HG03460 (cell line): ENCODE data around the gene PCDH9.

Source experiments
- ATAC-seq: cut with Tn5 transposase; IDR thresholded peaks from one replicate; pipeline ENCODE4 v1.9.1; 2021; ENCODE audit not compliant: unreplicated experiment

Gene PCDH9

DNA sequence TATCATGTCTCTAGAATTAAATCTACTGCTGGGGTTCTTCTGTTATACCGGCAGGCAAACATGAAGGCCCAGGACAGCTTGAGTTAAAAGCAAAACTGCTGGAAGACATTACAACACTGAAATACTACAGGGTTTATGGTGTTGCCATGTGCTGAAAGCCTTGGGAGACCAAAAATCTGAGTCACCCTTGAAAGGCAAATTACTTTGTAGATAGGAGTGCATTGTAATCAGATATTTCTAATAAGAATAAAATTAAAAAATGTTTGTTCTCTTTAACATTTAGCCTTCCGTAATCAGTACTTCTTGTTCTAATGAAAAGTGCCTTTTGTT is 181.3 kb downstream of the PCDH9 start:
- ATAC-seq: no peak

DNA sequence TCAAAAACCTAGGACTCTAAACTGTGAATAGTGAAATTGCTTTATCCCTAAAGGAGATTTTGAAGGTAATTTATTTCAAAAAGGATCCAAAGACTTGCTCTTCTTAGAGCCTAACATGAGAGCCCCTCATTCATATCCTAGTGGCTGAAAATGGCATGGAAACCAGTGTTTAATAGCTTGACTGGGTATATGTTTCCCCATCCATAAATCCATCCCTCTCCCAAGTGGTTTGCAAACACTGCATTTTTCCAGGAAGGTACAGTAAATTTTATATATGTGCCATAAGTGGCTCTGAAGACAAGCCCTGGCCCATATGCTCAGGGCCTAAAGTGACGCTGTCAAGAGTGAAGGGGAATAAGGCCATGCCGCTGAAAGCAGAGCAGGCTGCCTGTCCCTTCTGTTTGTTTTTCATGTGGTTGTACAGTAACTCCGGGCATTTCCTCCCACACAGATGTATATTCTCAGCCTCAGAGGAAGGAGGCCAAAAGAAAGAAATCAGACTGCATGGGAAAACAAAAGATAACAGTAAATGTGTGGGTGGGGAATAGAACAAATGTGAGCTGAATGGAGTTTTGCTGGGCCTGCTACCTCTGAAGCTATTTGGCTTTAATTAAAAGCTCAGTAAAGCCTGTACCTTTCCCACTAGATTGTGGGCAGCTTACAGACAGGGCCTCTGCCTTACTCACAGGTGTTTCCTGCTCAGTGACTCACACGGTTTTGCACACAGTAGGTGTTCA is 181.9 kb downstream of the PCDH9 start:
- ATAC-seq: peak; percentile 82

DNA sequence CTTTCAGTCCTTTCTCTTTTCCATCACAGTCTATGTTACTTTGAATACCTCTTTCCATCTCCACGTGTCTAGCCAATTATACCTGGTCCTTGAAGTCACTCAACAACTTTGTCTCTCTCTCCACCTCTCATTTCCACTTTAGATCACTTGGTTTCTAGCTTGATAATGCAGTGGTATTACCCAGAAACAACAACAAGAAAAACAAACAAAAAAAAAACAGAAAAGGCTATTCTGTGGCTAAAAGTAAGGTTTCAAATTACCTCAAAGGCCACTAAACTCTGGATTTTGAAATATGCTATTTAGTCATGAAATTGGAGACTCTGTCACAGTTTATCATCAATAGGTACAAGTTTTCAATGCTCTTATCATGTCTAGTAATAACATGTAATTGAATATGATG is 184.8 kb downstream of the PCDH9 start:
- ATAC-seq: no peak

DNA sequence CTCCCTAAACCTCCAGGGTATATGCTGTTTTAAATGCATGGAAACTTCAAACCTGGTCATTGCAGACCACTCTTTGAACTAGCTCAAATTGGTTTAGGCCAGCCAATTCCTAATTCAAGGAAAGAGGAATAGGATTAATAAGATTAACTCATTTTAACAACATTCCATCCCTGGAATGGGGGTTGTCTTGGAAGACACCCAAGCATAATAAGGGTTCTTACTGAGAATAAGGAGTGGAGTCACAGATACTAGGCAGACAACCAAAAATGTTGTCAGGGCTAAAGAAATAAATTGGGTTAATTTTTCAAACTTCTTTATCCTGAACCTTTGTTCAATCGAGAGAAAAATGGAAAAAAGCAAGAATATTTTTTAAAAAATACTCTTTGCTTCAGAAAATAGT is 186.2 kb downstream of the PCDH9 start:
- no peak for ATAC-seq

DNA sequence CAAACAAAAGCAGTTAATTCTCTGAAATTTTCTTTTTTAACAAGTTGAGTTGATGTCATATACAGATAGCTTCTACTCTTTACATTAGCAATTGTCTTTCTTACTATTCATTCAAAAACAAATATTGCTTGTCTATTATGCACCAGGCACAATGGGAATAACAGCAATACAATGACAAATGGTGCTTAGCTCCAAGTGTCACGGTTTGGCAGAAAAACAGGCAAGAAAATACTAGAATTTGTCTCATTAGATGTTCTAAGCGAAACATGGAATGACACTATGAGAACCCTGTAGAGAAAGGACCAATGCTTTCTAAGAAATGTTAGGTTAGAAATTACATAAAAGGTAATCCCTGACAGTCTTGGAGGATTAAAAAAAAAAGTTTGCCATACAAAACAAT is 187.6 kb downstream of the PCDH9 start:
- no peak for ATAC-seq

DNA sequence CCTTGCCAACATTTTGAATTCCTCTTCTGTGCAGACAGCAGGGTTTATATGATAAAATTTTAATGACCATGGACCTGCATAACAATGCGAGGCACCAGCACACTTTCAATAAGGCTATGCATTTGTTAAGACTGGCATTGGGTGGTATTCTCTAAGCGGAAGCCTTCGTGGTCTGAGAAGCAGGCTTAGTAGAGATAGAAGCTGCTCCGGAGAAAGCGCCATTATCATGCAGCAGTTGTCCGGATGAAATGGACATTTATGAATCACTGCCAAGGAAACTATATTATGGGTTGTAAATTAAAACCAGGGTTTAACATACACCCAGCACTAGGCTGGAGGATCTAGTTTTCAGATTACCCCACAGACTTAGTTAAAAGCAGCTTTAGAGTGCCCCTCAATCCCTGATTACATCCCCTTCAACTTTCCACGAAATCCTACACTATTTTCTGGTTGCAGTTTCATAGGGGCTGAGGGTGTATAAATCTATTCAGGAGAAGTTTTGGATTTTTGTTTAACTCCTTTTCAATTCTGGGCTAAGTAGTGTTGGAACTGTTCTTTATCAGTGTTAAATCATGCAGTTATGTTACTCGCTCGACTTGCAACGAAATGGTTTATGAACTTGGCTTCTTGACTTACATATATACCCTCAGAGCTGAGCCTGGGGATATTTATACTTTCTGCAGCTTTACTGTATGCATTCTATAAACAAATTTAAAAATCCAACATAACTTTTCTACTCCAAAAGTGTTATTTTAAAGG is 193.3 kb downstream of the PCDH9 start:
- no peak for ATAC-seq

DNA sequence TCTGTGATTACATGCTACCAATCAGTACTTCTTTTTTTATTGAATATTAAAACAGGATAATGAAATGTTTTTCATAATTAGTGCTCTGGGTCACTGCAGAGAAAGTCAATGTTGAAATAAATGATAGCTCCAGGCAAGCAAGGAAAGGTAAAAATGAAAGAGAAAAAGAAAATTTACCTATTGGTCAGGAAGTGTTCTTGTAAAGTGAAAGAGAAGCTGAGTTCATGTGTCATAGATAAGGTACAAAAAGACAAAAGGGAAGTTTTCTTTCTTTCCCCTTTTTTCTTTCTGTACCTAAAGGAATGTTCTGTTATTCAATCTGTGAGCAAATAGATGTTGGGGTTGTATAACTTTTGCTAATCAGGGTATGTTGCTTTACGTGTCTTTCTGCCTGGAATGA is 197.0 kb downstream of the PCDH9 start:
- ATAC-seq: no peak

DNA sequence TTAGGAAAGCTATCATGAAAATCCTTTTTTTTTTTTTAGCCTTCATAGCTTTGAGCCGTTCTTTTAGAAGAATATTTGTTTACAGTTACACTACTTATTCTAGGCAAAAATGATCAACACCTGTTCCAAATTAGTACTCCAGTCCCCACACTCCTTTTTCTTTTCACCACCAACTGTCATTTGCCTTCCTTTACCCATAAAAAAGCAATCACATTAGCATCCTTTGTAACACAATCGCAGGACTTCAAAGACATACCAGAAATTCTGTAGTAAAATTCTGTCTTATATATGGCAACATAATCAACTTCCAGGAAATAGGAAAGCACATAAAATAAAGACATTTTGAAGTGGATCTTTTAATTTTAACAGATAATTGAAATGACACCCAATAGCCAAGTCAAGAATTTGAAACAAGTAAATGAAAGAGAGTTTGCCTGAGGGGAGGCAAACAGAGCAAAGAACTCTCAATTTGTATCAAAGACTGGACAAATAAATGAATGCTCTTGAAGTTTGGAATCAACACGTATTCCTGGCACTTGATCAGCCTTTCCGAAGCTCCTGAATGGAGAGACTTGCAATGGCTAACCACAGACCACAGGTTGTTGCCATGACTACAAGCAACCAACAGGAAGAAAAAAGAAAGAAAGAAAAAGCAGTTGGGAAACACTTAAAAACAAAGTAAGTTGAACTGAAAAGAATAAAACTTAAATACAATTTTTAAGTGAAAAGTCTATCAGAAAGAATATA is 206.8 kb downstream of the PCDH9 start:
- no peak for ATAC-seq

DNA sequence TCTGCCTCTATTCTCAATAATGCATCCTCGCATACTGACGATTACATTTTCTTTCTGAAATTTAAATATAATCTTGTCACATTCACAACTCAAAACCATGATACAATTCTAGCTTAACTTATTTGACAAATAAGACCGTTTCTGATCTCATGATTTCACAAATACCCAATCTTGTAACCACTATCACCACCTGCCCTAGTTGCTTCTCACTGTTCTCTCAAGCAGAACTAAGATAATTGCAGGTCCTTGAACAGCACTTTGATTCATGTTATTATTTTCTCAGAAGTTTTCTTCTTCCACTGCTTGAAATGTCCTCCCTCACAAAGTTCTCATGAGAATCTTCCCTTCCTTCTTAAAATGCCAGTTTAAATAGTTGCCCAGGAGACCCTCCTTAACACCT is 211.4 kb downstream of the PCDH9 start:
- ATAC-seq: no peak

DNA sequence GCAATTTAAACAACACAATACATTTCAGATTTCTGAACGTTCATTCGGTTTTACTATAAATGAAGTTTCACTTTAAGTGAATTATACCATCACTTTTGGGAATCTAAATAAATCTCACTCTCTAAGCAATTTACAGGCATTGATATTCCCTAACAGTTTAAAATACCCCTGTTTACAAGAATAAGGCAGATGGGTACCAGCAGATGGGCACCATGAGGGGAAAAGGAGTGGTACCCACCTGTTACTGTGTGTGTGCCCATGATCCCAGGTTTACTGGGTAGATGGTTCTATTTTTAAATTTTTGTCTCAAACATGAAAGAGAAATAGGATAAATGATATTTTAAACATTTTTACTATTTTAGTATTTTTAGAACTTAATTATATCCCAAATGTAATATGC is 212.9 kb downstream of the PCDH9 start:
- no peak for ATAC-seq

DNA sequence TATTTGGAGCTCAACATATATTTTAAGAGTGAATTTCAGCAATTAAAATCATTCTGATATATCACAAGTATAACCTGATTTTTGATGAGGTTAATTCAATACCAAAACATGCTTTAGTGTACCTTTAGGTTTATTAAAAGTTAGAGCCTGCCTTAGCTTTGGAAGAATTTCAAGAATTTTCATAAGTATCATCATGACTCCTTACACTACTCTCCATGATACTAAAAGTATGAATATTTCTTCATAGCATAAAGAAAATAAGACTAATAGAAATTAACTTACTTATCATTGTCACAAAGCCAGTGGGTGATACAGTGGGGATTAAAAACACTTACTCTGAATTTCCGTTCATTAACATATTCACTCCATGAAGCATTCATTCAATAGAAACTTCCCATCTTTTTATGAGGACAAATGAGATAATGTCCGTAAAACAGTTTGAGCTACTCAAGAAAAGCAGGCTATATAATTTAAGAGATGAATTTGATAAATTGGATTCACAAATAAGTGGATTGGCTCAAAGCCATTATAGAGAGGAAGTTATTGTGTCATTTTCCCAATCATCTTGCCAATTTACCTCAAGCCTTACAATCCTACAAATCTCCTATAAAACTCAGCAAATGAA is 214.0 kb downstream of the PCDH9 start:
- no peak for ATAC-seq

DNA sequence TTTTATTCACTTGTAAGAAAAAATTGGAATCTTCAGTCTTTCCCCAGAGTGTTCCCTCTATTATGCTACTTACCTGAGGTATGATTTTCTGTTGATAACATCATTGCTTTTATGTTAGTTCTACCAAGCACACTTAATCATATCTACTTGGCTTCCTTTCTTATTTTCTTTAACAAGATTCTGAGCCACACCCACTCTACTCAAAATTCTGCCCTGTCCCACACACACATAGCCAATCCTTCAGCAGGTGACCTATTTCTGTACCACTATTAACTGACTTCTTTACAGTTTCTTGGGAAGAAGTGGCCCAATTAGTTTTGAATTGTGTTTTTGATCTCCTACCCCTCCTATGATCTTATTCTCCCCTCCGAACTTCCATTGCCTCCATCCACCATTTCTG is 215.7 kb downstream of the PCDH9 start:
- no peak for ATAC-seq

DNA sequence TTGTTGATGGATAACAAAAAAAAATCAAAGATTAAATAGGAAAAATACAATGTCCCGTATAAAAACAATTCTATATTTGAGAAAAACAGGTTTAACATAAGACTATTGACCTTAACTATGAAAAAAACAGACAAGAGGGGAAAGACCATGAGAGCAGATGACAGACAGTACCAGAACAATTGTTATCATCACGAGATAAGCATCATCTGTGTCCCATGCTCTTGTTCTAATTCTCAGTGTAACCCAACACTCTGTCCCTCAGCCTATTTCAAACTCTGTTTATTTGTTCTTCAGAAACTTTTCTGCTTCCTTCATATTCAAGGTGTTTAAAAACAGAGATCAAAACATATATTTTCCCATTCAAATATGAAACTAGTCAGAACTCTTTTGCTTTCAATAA is 216.4 kb downstream of the PCDH9 start:
- ATAC-seq: no peak

DNA sequence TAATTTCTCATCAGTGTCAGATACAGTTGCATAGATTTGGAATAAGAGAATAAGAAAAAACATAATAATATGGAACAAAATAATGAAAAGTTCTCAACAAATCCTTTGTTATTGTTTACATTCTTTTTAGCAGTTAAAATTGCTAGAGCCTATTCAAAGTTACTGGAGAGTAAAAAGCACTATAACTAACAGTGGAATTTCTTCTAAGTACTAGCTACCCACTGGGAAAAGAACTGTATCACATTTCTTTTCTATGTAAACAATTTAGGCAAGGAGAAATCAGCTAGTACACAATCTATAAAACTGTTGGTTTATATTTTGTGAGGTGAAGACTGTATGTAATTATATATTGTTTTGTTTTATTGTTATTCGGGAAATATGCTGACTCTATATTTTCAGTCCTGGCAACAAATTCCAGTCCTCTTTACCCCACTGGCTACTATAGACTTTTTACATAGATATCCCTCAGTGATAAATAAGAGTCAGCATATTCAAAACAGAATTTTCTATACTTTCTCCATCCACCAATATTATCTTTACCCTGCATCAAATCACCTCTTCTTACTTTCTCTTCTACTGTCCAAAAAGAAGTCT is 222.0 kb downstream of the PCDH9 start:
- ATAC-seq: no peak

DNA sequence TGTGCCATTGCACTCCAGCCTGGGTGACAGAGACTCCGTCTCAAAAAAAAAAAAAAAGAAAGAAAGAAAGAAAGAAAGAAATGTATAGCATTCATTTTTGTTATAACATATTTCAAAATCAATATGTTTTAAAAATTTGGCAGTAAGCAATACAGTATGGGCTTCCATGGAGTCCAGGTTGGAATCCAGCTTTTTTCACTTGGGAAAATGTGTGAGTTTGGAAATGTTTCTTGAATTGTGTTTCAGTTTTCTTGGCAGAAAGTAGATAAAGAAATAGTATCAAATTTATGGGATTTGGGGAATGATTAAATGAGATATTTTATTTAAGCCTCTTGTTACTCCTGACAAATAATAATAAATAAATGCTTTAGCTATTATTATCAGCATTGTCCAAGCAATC is 225.6 kb downstream of the PCDH9 start:
- no peak for ATAC-seq

DNA sequence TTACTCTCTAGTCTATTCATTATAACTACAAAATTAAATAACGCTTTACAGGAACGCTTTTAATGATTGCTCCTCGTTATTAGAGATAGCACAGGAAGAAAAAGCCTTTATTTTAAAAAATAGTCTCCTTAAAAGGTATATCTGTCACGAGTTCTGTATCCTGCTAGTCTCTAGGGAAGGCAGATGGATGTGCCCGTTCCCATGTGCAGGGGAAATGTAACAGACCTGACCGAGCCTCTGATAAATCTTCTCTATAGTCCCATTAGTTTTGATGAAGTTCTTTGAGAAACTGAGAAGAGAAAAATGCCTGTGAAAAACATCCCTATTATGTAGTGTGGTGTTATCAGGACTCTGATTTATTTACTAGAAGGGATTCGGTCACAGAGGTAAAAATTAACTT is 226.4 kb downstream of the PCDH9 start:
- ATAC-seq: no peak

DNA sequence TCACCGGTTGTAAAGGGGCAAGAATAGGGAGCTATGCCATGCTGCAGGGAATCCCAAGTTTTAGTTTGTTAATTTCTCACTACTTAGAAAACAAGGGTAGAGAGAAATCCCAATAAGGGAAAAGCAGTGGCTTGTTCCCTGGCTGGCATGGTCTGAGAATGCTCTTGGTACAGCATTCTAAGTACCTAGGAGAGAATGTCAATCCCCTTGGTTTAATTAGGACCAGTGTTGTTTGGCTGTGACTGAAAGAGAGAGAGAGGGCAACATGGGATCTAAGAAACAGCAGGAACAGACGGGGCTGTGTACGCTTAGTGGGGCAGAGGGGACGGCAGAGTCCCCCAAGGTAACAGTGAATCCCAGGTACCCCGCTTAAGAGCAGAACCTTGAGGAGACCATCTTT is 228.8 kb downstream of the PCDH9 start:
- ATAC-seq: no peak

DNA sequence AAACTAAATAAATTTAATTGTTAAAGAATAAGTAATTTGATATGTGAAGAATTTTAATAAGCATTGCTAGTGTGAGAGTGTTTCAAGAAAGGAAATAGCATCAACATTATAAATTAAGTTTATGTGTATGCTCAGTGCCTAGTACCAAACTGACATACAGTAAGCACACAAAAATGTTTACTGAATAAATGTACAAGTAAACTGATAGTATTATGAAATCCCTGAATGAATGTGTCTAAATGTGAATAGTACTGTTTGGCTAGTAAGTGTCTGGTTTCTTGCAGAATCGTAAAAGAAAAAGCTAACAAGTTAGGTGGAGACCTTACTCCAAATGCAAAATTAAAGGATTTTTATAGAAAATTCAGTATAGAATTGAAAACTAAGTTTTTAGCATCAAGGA is 233.6 kb downstream of the PCDH9 start:
- no peak for ATAC-seq

DNA sequence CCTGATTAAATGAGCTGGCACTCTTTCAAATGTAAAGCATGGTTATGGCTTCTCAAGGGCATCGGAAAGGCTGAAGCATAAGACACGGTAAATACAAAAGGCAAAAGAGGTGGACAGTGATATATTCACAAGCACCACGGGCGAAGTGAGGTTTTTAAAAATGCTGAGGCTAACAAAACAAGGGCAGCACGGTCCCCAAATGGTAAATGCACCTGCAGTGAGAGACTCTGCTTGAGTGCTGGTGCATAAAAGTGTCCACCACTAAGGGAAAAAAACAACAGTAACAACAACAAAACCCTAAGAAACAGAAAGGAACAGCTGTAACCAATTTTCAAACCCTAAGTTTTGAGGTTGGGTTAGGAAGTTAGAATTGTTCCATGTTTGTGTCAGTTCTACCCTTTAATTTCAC is 234.9 kb downstream of the PCDH9 start:
- peak; percentile 67 for ATAC-seq

DNA sequence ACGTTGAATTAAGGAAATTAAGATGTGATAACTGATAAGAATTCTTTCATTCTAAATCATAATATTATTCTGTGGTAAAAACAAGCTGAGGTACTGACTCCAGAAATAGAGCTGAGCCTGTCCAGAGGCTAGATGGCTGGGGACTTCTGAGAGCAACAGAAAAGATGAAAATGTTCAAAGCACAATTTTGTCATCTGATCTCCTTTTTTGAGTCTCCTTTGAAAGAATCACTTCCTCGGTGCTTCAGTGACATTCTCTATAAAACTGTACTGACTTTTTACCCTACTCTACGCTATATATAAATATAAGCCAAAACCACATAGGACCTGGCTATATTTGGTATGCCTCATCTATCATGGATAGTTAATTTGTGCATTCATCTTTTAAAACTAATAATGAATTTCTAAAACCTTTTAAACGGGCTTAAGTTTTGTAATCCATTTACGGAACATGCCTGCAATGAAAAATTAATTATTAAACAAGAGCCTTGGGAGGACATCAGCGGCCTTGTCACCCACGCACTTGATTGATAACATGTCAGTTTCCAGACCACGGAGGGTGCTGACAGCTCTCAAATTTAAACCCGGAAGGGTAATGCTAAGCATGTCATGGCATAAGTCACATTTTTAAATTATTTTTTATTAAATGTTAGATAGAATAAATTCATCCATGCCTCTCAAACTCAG is 235.5 kb downstream of the PCDH9 start:
- ATAC-seq: peak; percentile 52

DNA sequence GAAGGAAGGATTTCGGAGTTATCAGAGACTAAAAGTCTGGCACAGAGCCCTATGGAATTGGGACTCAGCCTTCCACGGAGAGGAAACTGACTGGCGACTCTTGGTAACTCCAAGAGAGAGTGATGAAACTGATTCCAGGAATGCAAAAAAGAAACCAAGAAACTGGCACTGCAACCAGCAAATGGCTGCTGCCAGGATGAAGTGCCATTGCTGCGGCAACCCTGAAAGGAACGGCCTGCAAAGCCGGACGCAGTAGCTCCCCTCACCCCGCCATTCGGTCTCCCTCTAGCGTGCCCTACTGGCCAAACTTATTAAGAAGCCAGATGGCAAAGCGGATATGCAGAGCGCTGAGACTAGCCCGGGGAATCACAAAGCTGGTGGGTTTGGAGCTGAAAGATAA is 236.0 kb downstream of the PCDH9 start:
- peak; percentile 65 for ATAC-seq
